K562 (cell line): ENCODE results near the gene SLC12A6. TPM values are rescaled to one million over a fixed set of nuclear protein-coding genes. Genes with fewer than 3 reads are reported as not detected.

ENCODE experiments used
- BCL6 ChIP-seq: fragments of 250-450 bp; sonication (Bioruptor Pico); IDR thresholded peaks from 2 replicates; pipeline ENCODE4 v1.4.0; 2020
- CTBP1 ChIP-seq: fragments of 450-650 bp; IDR thresholded peaks from 2 replicates; pipeline ENCODE4 v1.6.1; 2016; ENCODE audit warnings: borderline replicate concordance
- ESRRA ChIP-seq: fragments of 450-650 bp; IDR thresholded peaks from 2 replicates; pipeline ENCODE4 v1.6.1; 2014; ENCODE audit warnings: low read depth, mild to moderate bottlenecking, moderate library complexity, borderline replicate concordance
- GABPB1 ChIP-seq: sonication (generic); formaldehyde crosslinking; IDR thresholded peaks from 2 replicates; pipeline ENCODE4 v1.8.0; 2022; ENCODE audit warnings: mild to moderate bottlenecking, missing genetic modification reagents
- HDAC1 ChIP-seq, 2 experiments: fragments of 450-650 bp; IDR thresholded peaks; 2 replicates each; pipeline ENCODE4 v1.6.1; 2016 to 2017; ENCODE audit warnings: inconsistent platforms in 1 of 2, mild to moderate bottlenecking in 1 of 2, moderate library complexity in 1 of 2
- HSF4 ChIP-seq: fragments of 250-450 bp; sonication (Bioruptor Pico); IDR thresholded peaks from 2 replicates; pipeline ENCODE4 v2.1.2; 2022; ENCODE audit warnings: mild to moderate bottlenecking, moderate library complexity, borderline replicate concordance
- JUN ChIP-seq, 2 experiments: sonication (generic) in 1 of 2; formaldehyde crosslinking in 1 of 2; IDR thresholded peaks; 2 replicates each; pipeline versions ENCODE4 v1.6.1 to v1.8.0; 2012 to 2022; ENCODE audit warnings: borderline replicate concordance in 2 of 2, mild to moderate bottlenecking in 2 of 2, improper control_type of control experiment in 1 of 2, low read depth in 1 of 2, low read length in 1 of 2, missing genetic modification reagents in 1 of 2
- KAT7 ChIP-seq: sonication (generic); formaldehyde crosslinking; IDR thresholded peaks from 2 replicates; pipeline ENCODE4 v1.8.0; 2022; ENCODE audit warnings: missing genetic modification reagents, mild to moderate bottlenecking, borderline replicate concordance
- LCOR ChIP-seq: sonication (generic); formaldehyde crosslinking; IDR thresholded peaks from 2 replicates; pipeline ENCODE4 v1.8.0; 2022; ENCODE audit warnings: mild to moderate bottlenecking, missing genetic modification reagents
- NR2C2 ChIP-seq, 2 experiments: fragments of 200-800 bp in 1 of 2; sonication (Bioruptor generic) in 1 of 2; sonication (generic) in 1 of 2; formaldehyde crosslinking in 1 of 2; IDR thresholded peaks; 2 replicates each; pipeline versions ENCODE4 v1.6.1 to v1.8.0; 2016 to 2022; ENCODE audit warnings: mild to moderate bottlenecking in 1 of 2, missing compliant biosample characterization in 1 of 2, missing genetic modification characterization in 1 of 2, missing genetic modification reagents in 1 of 2
- RNF2 ChIP-seq: sonication (generic); IDR thresholded peaks from 2 replicates; pipeline ENCODE4 v1.6.1; 2016
- SAP30 ChIP-seq: fragments of 200-600 bp; sonication (generic); IDR thresholded peaks from 2 replicates; pipeline ENCODE4 v1.6.1; 2012; ENCODE audit warnings: borderline replicate concordance, low read depth, mild to moderate bottlenecking, moderate library complexity, low read length, control low read depth, inconsistent platforms; ENCODE audit not compliant: insufficient read depth, poor library complexity, severe bottlenecking
- SPI1 ChIP-seq: IDR thresholded peaks from 2 replicates; pipeline ENCODE4 v1.6.1; 2011; ENCODE audit warnings: low read depth, low read length, control low read depth, borderline replicate concordance
- SREBF1 ChIP-seq: fragments of 150-350 bp; IDR thresholded peaks from 2 replicates; pipeline ENCODE4 v1.6.1; 2014; ENCODE audit warnings: antibody characterized with exemption, low read depth, low read length, borderline replicate concordance
- SRSF7 ChIP-seq: fragments of 200-400 bp; formaldehyde crosslinking; optimal IDR thresholded peaks from 2 replicates; pipeline ENCODE3; 2017; ENCODE audit warnings: mild to moderate bottlenecking, low read depth, low read length
- STAT6 ChIP-seq: sonication (generic); formaldehyde crosslinking; IDR thresholded peaks from 2 replicates; pipeline ENCODE4 v1.8.1; 2023; ENCODE audit warnings: mild to moderate bottlenecking, missing genetic modification reagents
- U2AF2 ChIP-seq: fragments of 200-400 bp; formaldehyde crosslinking; optimal IDR thresholded peaks from 2 replicates; pipeline ENCODE3; 2017; ENCODE audit warnings: low read depth, mild to moderate bottlenecking, low read length
- XRCC4 ChIP-seq: IDR thresholded peaks from one replicate; pipeline ENCODE4 v1.6.1; 2011; ENCODE audit not compliant: insufficient read depth, insufficient read length; ENCODE audit errors: extremely low read depth
- ZBED1 ChIP-seq: IDR thresholded peaks from 2 replicates; pipeline ENCODE4 v1.6.1; 2014
- ZNF175 ChIP-seq: fragments of 200-800 bp; sonication (Bioruptor generic); IDR thresholded peaks from 2 replicates; pipeline ENCODE4 v1.6.1; 2016; ENCODE audit warnings: low read depth, mild to moderate bottlenecking, missing genetic modification characterization, missing compliant biosample characterization
- ZNF239 ChIP-seq: fragments of 250-450 bp; sonication (Bioruptor Pico); IDR thresholded peaks from 2 replicates; pipeline ENCODE4 v1.4.0; 2020; ENCODE audit warnings: mild to moderate bottlenecking
- ZNF24 ChIP-seq: fragments of 450-650 bp; IDR thresholded peaks from 2 replicates; pipeline ENCODE4 v1.6.1; 2016
- ZNF282 ChIP-seq: sonication (generic); formaldehyde crosslinking; IDR thresholded peaks from 2 replicates; pipeline ENCODE4 v1.8.1; 2023; ENCODE audit warnings: missing genetic modification reagents
- ZNF324 ChIP-seq: fragments of 250-450 bp; sonication (Bioruptor Pico); IDR thresholded peaks from 2 replicates; pipeline ENCODE4 v1.4.0; 2020; ENCODE audit warnings: mild to moderate bottlenecking
- polyA plus RNA-seq, 8 experiments: library from polyadenylated mRNA; depleted of rRNA in 4 of 8; stranded (reverse) in 5 of 8; unstranded in 3 of 8; fragments of >200 nt; fragmentation: Nextera tagmentation in 2 of 8; fragmentation: Illumina TruSeq in 1 of 8; extraction: Ambion mirVana in 2 of 8; extraction: Trizol in 1 of 8; gene quantifications; 2 replicates each; pipeline versions ENCODE4 v1.2.1 to v1.2.3, GENCODE V29; 2011 to 2014; ENCODE audit warnings: inconsistent platforms in 1 of 8, missing spikeins in 1 of 8
- total RNA-seq, 7 experiments: library from RNA; depleted of rRNA in 6 of 7; stranded (reverse); fragments of >200 nt in 6 of 7; fragmentation: Illumina TruSeq in 2 of 7; extraction: Trizol in 2 of 7; gene quantifications; 2 replicates each; pipeline versions ENCODE4 v1.2.1 to v1.2.3, GENCODE V29; 2011 to 2021; ENCODE audit warnings: low replicate concordance in 1 of 7
- TF ChIP-seq, protein P1 (sequence below): sonication (generic); formaldehyde crosslinking; IDR thresholded peaks from 2 replicates; pipeline ENCODE4 v1.8.0; 2022; ENCODE audit warnings: mild to moderate bottlenecking, missing genetic modification reagents

The SLC12A6 gene
- total and polyA plus RNA-seq, 9 of the 15 experiments (the other 6 are each of a cell fraction or from before 2014, with no cell fraction given), result 1.4 to 16.4 (median 6.7) TPM

- TF ChIP-seq, protein P1, sequence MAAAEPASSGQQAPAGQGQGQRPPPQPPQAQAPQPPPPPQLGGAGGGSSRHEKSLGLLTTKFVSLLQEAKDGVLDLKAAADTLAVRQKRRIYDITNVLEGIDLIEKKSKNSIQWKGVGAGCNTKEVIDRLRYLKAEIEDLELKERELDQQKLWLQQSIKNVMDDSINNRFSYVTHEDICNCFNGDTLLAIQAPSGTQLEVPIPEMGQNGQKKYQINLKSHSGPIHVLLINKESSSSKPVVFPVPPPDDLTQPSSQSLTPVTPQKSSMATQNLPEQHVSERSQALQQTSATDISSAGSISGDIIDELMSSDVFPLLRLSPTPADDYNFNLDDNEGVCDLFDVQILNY (CRISPR knock-in tag), result no peak
- TF ChIP-seq SPI1, result peak; percentile 60; the same call in 1 of the 2 replicates
- TF ChIP-seq GABPB1 (CRISPR knock-in tag), result peak; percentile 59
- peak; percentile 83 for TF ChIP-seq SAP30
- TF ChIP-seq BCL6 (CRISPR knock-in tag), result no peak
- 0 out of 2 replicates have a peak, but pooled peaks have one; percentile 47 for TF ChIP-seq RNF2
- peak; percentile 55; the same call in 1 of the 2 replicates for TF ChIP-seq ZNF24
- no peak for TF ChIP-seq ZNF239 (CRISPR knock-in tag)
- TF ChIP-seq LCOR (CRISPR knock-in tag), result 0 out of 2 replicates have a peak, but pooled peaks have one; percentile 50
- TF ChIP-seq KAT7 (CRISPR knock-in tag), result no peak; the same call in 1 of the 2 replicates
- TF ChIP-seq ZNF324 (CRISPR knock-in tag), result no peak
- no peak for TF ChIP-seq HSF4 (CRISPR knock-in tag)
- TF ChIP-seq ZBED1, result 0 out of 2 replicates have a peak, but pooled peaks have one; percentile 43
- TF ChIP-seq ZNF175, result no peak
- 0 out of 2 replicates have a peak, but pooled peaks have one; percentile 60 for TF ChIP-seq ZNF282 (CRISPR knock-in tag)
- TF ChIP-seq HDAC1 (IDR thresholded peaks at IDR 0.05), result no peak
- no peak for TF ChIP-seq JUN (IDR thresholded peaks at IDR 0.05; ENCODE audit: borderline replicate concordance, low read depth, low read length)
- TF ChIP-seq JUN (CRISPR knock-in tag; IDR thresholded peaks at IDR 0.05; ENCODE audit: borderline replicate concordance), result no peak
- peak; percentile 87 for TF ChIP-seq CTBP1
- TF ChIP-seq ESRRA, result peak; percentile 89
- no peak for TF ChIP-seq U2AF2
- no peak for TF ChIP-seq SRSF7
- no peak for TF ChIP-seq XRCC4
- no peak for TF ChIP-seq STAT6 (CRISPR knock-in tag)
- TF ChIP-seq NR2C2 (CRISPR knock-in tag; IDR thresholded peaks at IDR 0.05), result no peak
- TF ChIP-seq NR2C2 (tag; IDR thresholded peaks at IDR 0.05), result peak; percentile 83
- no peak for TF ChIP-seq SREBF1
These were observed 127.9 kb downstream of the SLC12A6 start, which contains the start of gene KATNBL1 (continued) for GRCh38 chr15:34209421-34210282.
